ENCODE measurements around the gene NR2F6. TPM values are rescaled to one million over a fixed set of nuclear protein-coding genes. Genes with fewer than 3 reads are reported as not detected.

Gene NR2F6
- 10 to 100 TPM; 41.6 to 93.0 (median 74.9) TPM for polyA plus RNA-seq
- long read RNA-seq, donor 1 = 0 reads
- long read RNA-seq, donor 2, transcript NR2F6-201 (4 exons, 2,404 nt) = major isoform, 33 of 55 reads
- long read RNA-seq, donor 2, partial matches to known transcripts = 22 of 55 reads
- long read RNA-seq, donor 2, other reads (novel, unspliced or antisense) = 0 of 55 reads
- long read RNA-seq, donor 3, transcript NR2F6-201 (4 exons, 2,404 nt) = major isoform, 20 of 81 reads
- long read RNA-seq, donor 3, partial matches to known transcripts = 61 of 81 reads
- long read RNA-seq, donor 3, other reads (novel, unspliced or antisense) = 0 of 81 reads
- long read RNA-seq, donor 4 = 0 reads
- long read RNA-seq, donor 5, transcript NR2F6-201 (4 exons, 2,404 nt) = major isoform, 15 of 23 reads
- long read RNA-seq, donor 5, partial matches to known transcripts = 8 of 23 reads
- long read RNA-seq, donor 5, other reads (novel, unspliced or antisense) = 0 of 23 reads
- long read RNA-seq, donor 6, transcript NR2F6-201 (4 exons, 2,404 nt) = major isoform, 20 of 25 reads
- long read RNA-seq, donor 6, partial matches to known transcripts = 5 of 25 reads
- long read RNA-seq, donor 6, other reads (novel, unspliced or antisense) = 0 of 25 reads
- long read RNA-seq, donor 7, transcript NR2F6-201 (4 exons, 2,404 nt) = major isoform, 26 of 35 reads
- long read RNA-seq, donor 7, partial matches to known transcripts = 9 of 35 reads
- long read RNA-seq, donor 7, other reads (novel, unspliced or antisense) = 0 of 35 reads
- long read RNA-seq, donor 8, partial matches to known transcripts = 0 of 2 reads
- long read RNA-seq, donor 8, other reads (novel, unspliced or antisense) = 0 of 2 reads
- long read RNA-seq, donor 9, transcript NR2F6-201 (4 exons, 2,404 nt) = major isoform, 12 of 17 reads
- long read RNA-seq, donor 9, partial matches to known transcripts = 5 of 17 reads
- long read RNA-seq, donor 9, other reads (novel, unspliced or antisense) = 0 of 17 reads
- long read RNA-seq, donor 10, transcript NR2F6-201 (4 exons, 2,404 nt) = major isoform, 46 of 58 reads
- long read RNA-seq, donor 10, partial matches to known transcripts = 12 of 58 reads
- long read RNA-seq, donor 10, other reads (novel, unspliced or antisense) = 0 of 58 reads

DNA sequence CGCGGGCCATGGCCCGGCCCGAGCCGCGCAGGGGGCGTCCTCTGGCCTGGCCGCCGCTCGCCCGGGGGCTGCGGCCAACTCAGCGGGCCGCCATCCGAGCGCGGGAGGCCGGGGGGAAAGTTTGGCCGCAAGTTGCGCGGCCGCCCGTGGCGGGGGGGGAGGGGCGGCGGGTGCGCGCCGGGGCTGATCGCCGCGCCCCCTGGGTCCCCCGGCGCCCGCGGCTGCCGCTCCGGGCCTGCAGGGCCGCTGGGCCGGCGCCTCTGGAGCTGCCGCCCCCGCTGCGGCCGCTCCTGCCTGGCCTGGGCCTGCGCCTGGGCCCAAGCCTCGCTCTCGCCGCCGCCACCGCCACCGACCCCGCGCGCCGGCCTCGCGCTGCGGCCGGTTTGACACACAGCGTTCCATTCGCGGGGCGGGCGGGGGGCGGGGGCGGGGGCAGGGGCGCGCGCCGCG is at the start of gene NR2F6:
TSS of gene NR2F6 (minus strand) at position 385 of the 450 bp plus-strand sequence. CDS start 699 bp downstream, outside the sequence.
- DNase-seq (no peak), FAIRE-seq (no peak)
- Histone ChIP-seq H3K36me3 (ENCODE audit: control insufficient read depth in 3 of 3, insufficient read depth in 2 of 3, low read depth in 1 of 3, low read length in 3 of 3) (peaks cover 0 to 16% (median 0%) of the 10 kb centered on the region in 3 donors), H3K27me3 (ENCODE audit: control insufficient read depth in 3 of 3, insufficient read depth in 3 of 3, low read length in 3 of 3) (no peaks in the 10 kb centered on the region), H3K4me3 (ENCODE audit: low read depth in 1 of 3, low read length in 3 of 3) (peak within 1 kb of the TSS; percentile 86 to 98 (median 93)), H3K27ac (ENCODE audit: low read depth in 1 of 3, low read length in 2 of 3) (peak within 1 kb of the TSS; percentile 86 to 93 (median 93)), H3K4me1 (ENCODE audit: control insufficient read depth in 3 of 3, insufficient read depth in 2 of 3, low read depth in 1 of 3, low read length in 2 of 3) (peaks cover 0 to 52% (median 3%) of the 10 kb centered on the region in 3 donors), H3K9me3 (ENCODE audit: control insufficient read depth in 2 of 2, insufficient read depth in 1 of 2, low read depth in 1 of 2, low read length in 1 of 2) (no peaks in the 10 kb centered on the region)
- 0 to 1% (median 1%) methylated on average over 16 to 72 of the region's 72 CpGs for WGBS, 3 donors

DNA sequence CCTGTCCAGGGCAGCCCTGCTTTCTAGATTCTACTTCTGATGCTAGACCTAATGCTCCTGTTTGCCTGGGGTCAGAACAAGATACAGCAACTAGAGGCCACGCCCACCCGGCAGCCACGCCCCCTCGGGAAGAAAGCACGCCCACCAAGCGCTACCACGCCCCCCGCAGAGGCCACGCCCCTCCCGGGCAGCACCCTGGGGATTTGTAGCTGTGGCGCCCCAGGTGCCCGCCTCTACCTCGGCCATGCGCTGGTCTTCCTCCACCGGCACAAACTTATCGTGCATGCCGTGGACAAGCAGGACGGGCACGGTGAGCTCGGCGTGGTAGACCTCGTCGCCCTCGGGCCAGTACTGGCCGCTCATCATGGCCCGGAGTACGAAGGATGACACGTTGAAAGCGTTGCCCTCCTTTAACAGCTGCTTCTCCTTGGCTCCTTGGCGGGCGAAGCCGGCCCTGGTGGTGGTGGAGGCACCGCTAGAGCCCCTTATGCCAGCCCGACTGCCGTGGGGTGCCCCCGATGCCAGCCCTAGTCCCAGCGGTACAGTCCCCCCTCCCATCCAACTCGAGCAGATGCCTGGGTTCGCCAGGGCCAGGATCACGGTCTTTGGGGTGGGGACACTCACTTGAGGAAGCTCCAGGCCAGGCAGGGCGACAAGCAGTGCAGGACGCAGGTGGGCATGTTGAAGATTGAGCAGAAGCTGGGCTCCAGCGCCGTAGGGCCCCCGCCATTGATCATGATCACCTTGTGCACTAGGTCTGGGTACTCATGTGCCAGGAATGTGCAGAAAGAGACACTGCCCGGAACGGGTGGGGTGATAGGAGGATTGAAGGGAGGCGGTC is 48.6 kb upstream of the NR2F6 start:
- WGBS, 3 donors = 78 to 82% (median 82%) methylated on average over 41 to 48 of the region's 48 CpGs
- DNase-seq (no peak), FAIRE-seq (no peak)

DNA sequence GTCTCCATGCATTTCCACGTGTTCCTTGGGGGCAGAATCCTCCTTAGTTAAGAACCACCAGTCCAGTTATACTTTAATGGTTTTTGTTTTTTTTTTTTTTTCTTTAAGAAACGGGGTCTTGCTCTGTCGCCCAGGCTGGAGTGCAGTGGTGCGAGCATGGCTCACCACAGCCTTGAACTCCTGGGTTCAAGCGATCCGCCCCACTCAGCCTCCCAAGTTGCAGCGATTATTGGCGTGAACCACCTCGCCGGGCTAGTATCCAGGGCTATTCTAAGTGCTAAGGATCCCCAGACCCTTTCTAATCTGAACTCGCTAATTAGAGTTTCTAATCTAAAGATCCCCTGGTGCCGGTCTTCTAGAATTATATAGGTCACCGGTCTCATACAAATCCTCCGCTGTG is 47.9 kb upstream of the NR2F6 start:
- no peak for DNase-seq
- Histone ChIP-seq H3K27me3 (ENCODE audit: control insufficient read depth in 3 of 3, insufficient read depth in 3 of 3, low read length in 3 of 3) (no peaks in the 10 kb centered on the region), H3K9me3 (ENCODE audit: control insufficient read depth in 2 of 2, insufficient read depth in 1 of 2, low read depth in 1 of 2, low read length in 1 of 2) (peaks cover 0 to 3% of the 10 kb centered on the region in 2 donors), H3K4me1 (ENCODE audit: control insufficient read depth in 3 of 3, insufficient read depth in 2 of 3, low read depth in 1 of 3, low read length in 2 of 3) (peaks cover 0 to 4% (median 0%) of the 10 kb centered on the region in 3 donors), H3K27ac (ENCODE audit: low read depth in 1 of 3, low read length in 2 of 3) (no peak overlapping the region), H3K4me3 (ENCODE audit: low read depth in 1 of 3, low read length in 3 of 3) (no peak overlapping the region), H3K36me3 (ENCODE audit: control insufficient read depth in 3 of 3, insufficient read depth in 2 of 3, low read depth in 1 of 3, low read length in 3 of 3) (peaks cover 0 to 13% (median 0%) of the 10 kb centered on the region in 3 donors)
- no peak for FAIRE-seq
- 90 to 93% (median 91%) methylated on average over 14 of the region's 14 CpGs for WGBS, 3 donors

More for the DNA sequence above, 48.6 kb upstream of the NR2F6 start:
- peaks cover 0 to 13% (median 0%) of the 10 kb centered on the region in 3 donors for H3K36me3 ChIP-seq (ENCODE audit: control insufficient read depth in 3 of 3, insufficient read depth in 2 of 3, low read depth in 1 of 3, low read length in 3 of 3)
- H3K9me3 ChIP-seq (ENCODE audit: control insufficient read depth in 2 of 2, insufficient read depth in 1 of 2, low read depth in 1 of 2, low read length in 1 of 2) = peaks cover 0 to 3% of the 10 kb centered on the region in 2 donors
- no peak overlapping the region for H3K4me3 ChIP-seq (ENCODE audit: low read depth in 1 of 3, low read length in 3 of 3)
- no peaks in the 10 kb centered on the region for H3K27me3 ChIP-seq (ENCODE audit: control insufficient read depth in 3 of 3, insufficient read depth in 3 of 3, low read length in 3 of 3)
- peaks cover 0 to 4% (median 0%) of the 10 kb centered on the region in 3 donors for H3K4me1 ChIP-seq (ENCODE audit: control insufficient read depth in 3 of 3, insufficient read depth in 2 of 3, low read depth in 1 of 3, low read length in 2 of 3)
- no peak overlapping the region for H3K27ac ChIP-seq (ENCODE audit: low read depth in 1 of 3, low read length in 2 of 3)

DNA sequence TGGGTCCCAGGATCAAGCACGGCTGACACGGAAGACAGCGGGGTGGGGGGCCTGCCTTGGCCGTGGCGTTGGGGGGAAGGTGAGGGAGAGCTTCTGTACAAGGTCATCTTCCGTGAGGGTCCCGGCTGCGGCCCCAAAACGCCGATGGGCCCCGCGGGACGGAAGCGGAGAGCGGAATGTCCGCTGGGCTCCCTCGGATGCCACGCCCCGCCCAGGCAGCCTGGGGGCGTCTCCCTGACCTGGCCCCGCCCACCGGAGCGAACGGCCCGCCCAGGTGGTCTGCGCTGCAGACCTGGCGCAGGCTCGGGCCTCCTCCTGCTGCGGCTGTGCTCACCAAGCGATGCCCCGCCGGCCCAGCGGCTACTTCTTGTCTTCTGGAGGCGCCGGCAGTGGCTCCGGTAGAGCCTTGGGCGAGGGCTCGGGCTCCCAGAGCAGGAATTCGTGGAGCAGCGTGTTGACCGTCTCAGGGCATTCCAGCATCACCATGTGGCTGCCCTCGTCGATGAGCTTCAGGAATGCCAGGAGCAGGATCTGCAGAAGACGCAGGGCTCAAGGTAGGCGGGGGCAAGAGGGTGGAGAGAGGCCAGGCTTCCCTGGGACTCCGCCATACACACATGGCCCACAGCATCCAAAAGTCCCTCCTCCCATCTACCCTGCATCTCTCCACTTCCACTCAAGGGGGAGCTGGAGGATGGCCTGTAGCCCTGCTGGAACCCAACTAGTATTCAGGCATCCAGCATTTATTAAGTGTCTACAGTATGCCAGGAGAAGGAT is 46.8 kb upstream of the NR2F6 start:
- peaks cover 0 to 4% (median 0%) of the 10 kb centered on the region in 3 donors for H3K4me1 ChIP-seq (ENCODE audit: control insufficient read depth in 3 of 3, insufficient read depth in 2 of 3, low read depth in 1 of 3, low read length in 2 of 3)
- peak overlapping the region; percentile 47 to 52 (median 52) for H3K4me3 ChIP-seq (ENCODE audit: low read depth in 1 of 3, low read length in 3 of 3)
- WGBS, 3 donors = 1 to 3% (median 1%) methylated on average over 36 to 46 of the region's 46 CpGs
- peaks cover 0 to 3% of the 10 kb centered on the region in 2 donors for H3K9me3 ChIP-seq (ENCODE audit: control insufficient read depth in 2 of 2, insufficient read depth in 1 of 2, low read depth in 1 of 2, low read length in 1 of 2)
- peak overlapping the region in 2 of 3 donors; percentile 28 to 63 for H3K27ac ChIP-seq (ENCODE audit: low read depth in 1 of 3, low read length in 2 of 3)
- DNase-seq (peak; percentile 85 to 90), FAIRE-seq (no peak)
- peaks cover 0 to 13% (median 0%) of the 10 kb centered on the region in 3 donors for H3K36me3 ChIP-seq (ENCODE audit: control insufficient read depth in 3 of 3, insufficient read depth in 2 of 3, low read depth in 1 of 3, low read length in 3 of 3)
- H3K27me3 ChIP-seq (ENCODE audit: control insufficient read depth in 3 of 3, insufficient read depth in 3 of 3, low read length in 3 of 3) = no peaks in the 10 kb centered on the region

DNA sequence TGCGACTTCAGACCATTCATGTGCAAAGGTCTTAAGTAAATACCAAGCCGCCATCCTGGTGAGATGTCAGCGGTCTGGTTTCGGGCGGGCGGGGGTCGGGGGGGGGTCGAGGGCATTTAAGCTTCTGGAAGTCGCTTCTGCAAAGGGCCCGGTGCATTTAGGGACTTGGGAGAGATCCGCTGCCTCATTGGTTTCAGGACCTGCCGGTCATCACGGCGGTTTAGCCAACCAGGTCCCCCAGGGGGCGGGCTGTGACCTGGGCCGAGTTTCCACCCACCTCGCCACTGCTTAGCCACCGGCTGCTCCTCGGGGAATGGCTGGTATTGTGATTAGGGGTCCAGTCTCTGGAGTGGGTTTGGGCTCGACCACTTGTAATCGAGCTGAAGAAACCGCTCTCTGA is 43.8 kb upstream of the NR2F6 start:
- Histone ChIP-seq H3K36me3 (ENCODE audit: control insufficient read depth in 3 of 3, insufficient read depth in 2 of 3, low read depth in 1 of 3, low read length in 3 of 3) (peaks cover 0 to 7% (median 0%) of the 10 kb centered on the region in 3 donors), H3K4me1 (ENCODE audit: control insufficient read depth in 3 of 3, insufficient read depth in 2 of 3, low read depth in 1 of 3, low read length in 2 of 3) (peaks cover 0 to 9% (median 0%) of the 10 kb centered on the region in 3 donors), H3K4me3 (ENCODE audit: low read depth in 1 of 3, low read length in 3 of 3) (no peak overlapping the region), H3K9me3 (ENCODE audit: control insufficient read depth in 2 of 2, insufficient read depth in 1 of 2, low read depth in 1 of 2, low read length in 1 of 2) (peaks cover 0 to 3% of the 10 kb centered on the region in 2 donors), H3K27ac (ENCODE audit: low read depth in 1 of 3, low read length in 2 of 3) (no peak overlapping the region), H3K27me3 (ENCODE audit: control insufficient read depth in 3 of 3, insufficient read depth in 3 of 3, low read length in 3 of 3) (no peaks in the 10 kb centered on the region)
- FAIRE-seq = no peak
- DNase-seq = peak; percentile 43 to 62
- 13 to 19% (median 15%) methylated on average over 21 to 22 of the region's 22 CpGs for WGBS, 3 donors

DNA sequence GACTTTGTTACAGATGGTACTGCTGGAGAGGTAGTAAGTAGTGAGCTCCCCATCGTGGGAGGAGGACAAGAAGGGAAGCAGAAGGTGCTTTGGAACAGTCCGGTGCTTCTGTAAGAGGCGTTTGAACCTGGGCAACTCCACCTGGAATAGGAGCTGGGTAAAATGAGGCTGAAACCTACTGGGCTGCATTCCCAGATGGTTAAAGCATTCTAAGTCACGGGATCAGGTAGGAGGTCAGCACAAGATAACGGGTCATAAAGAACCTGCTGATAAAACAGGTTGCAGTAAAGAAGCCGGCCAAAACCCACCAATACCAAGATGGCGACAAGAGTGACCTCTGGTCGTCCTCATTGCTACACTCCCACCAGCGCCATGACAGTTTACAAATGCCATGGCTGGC is 41.0 kb upstream of the NR2F6 start:
- no peak overlapping the region for H3K4me3 ChIP-seq (ENCODE audit: low read depth in 1 of 3, low read length in 3 of 3)
- no peak overlapping the region for H3K27ac ChIP-seq (ENCODE audit: low read depth in 1 of 3, low read length in 2 of 3)
- H3K27me3 ChIP-seq (ENCODE audit: control insufficient read depth in 3 of 3, insufficient read depth in 3 of 3, low read length in 3 of 3) = peaks cover 0 to 7% (median under 1%) of the 10 kb centered on the region in 3 donors
- WGBS, 3 donors = 38 to 73% (median 66%) methylated on average over 9 of the region's 9 CpGs
- H3K9me3 ChIP-seq (ENCODE audit: control insufficient read depth in 2 of 2, insufficient read depth in 1 of 2, low read depth in 1 of 2, low read length in 1 of 2) = no peaks in the 10 kb centered on the region
- no peaks in the 10 kb centered on the region for H3K36me3 ChIP-seq (ENCODE audit: control insufficient read depth in 3 of 3, insufficient read depth in 2 of 3, low read depth in 1 of 3, low read length in 3 of 3)
- peaks cover under 1 to 12% (median 2%) of the 10 kb centered on the region in 3 donors for H3K4me1 ChIP-seq (ENCODE audit: control insufficient read depth in 3 of 3, insufficient read depth in 2 of 3, low read depth in 1 of 3, low read length in 2 of 3)
- peak in 1 of 2 donors; percentile 47 for DNase-seq
- no peak for FAIRE-seq

DNA sequence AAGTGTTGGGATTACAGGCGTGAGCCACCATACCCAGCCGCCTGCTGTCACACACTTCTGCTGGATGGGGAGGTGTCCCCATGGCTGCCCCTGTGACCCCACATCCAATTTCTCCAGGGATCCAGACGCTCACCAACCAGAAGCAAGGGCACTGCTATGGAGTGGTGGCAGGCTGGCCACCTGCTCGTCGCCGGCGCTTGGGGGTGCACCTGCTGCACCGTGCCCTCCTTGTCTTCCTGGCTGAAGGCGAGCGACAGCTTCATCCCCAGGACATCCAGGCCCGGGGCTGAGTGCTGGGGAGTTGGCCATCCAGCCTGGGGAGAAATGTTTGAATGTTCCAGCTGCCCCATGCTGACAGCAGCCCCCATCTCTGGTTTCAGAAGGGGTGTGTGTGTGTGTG is 40.5 kb upstream of the NR2F6 start:
- DNase-seq = no peak
- peaks cover 2 to 17% (median 2%) of the 10 kb centered on the region in 3 donors for H3K4me1 ChIP-seq (ENCODE audit: control insufficient read depth in 3 of 3, insufficient read depth in 2 of 3, low read depth in 1 of 3, low read length in 2 of 3)
- no peak overlapping the region for H3K27ac ChIP-seq (ENCODE audit: low read depth in 1 of 3, low read length in 2 of 3)
- H3K27me3 ChIP-seq (ENCODE audit: control insufficient read depth in 3 of 3, insufficient read depth in 3 of 3, low read length in 3 of 3) = peaks cover 0 to 12% (median 3%) of the 10 kb centered on the region in 3 donors
- 81 to 92% (median 87%) methylated on average over 11 of the region's 11 CpGs for WGBS, 3 donors
- no peak overlapping the region for H3K4me3 ChIP-seq (ENCODE audit: low read depth in 1 of 3, low read length in 3 of 3)
- no peaks in the 10 kb centered on the region for H3K36me3 ChIP-seq (ENCODE audit: control insufficient read depth in 3 of 3, insufficient read depth in 2 of 3, low read depth in 1 of 3, low read length in 3 of 3)
- no peak for FAIRE-seq
- no peaks in the 10 kb centered on the region for H3K9me3 ChIP-seq (ENCODE audit: control insufficient read depth in 2 of 2, insufficient read depth in 1 of 2, low read depth in 1 of 2, low read length in 1 of 2)
